OCI-LY7 (cell line): ENCODE measurements around the gene WDR49.

Experiments used
- EZH2phosphoT487 ChIP-seq: fragments of 200-600 bp; sonication (generic); IDR thresholded peaks from 2 replicates; pipeline ENCODE4 v1.6.1; 2018; ENCODE audit warnings: low read depth, borderline replicate concordance, mild to moderate bottlenecking, mixed run types, antibody characterized with exemption, low read length, moderate library complexity, mixed read lengths
- TF ChIP-seq, protein P1 (sequence below): fragments of 200-600 bp; sonication (generic); conservative IDR thresholded peaks from 2 replicates; pipeline ENCODE4 v1.5.1; 2014; ENCODE audit warnings: mild to moderate bottlenecking, antibody characterized with exemption, low read length, moderate library complexity, mixed read lengths

DNA sequence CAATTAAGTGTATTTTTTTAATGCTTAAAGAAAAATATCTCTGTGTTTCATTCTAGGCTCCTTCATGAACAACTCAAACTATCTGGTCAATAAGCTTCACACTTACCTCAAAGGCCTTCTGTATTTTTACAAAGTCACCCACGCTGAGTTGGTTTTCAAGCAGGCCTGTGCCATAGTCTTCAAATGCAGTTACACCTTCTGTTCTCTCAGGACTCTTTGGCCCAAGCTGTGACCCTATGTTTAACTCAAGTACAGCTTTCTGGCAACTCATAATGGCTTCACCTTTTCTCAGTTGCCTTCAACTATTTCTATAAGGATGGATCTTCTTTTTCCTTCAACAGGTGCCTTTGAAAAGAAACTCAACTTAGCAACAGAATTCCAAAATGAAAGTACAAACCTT lies 587 bp downstream of the WDR49 start:
- TF ChIP-seq, protein P1, sequence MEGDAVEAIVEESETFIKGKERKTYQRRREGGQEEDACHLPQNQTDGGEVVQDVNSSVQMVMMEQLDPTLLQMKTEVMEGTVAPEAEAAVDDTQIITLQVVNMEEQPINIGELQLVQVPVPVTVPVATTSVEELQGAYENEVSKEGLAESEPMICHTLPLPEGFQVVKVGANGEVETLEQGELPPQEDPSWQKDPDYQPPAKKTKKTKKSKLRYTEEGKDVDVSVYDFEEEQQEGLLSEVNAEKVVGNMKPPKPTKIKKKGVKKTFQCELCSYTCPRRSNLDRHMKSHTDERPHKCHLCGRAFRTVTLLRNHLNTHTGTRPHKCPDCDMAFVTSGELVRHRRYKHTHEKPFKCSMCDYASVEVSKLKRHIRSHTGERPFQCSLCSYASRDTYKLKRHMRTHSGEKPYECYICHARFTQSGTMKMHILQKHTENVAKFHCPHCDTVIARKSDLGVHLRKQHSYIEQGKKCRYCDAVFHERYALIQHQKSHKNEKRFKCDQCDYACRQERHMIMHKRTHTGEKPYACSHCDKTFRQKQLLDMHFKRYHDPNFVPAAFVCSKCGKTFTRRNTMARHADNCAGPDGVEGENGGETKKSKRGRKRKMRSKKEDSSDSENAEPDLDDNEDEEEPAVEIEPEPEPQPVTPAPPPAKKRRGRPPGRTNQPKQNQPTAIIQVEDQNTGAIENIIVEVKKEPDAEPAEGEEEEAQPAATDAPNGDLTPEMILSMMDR: no peak
- no peak for TF ChIP-seq EZH2phosphoT487
